Ascending aorta (tissue), 2 donors: ENCODE measurements around the gene PARN. TPM values are rescaled to one million over a fixed set of nuclear protein-coding genes. Genes with fewer than 3 reads are reported as not detected.

ENCODE experiments used
- DNase-seq, 2 donors: peaks; one replicate each; pipeline ENCODE4 v3.0.0-alpha.2; 2019; ENCODE audit warnings: low spot score in 2 of 2
- H3K27ac ChIP-seq, 2 donors: fragments of 200-600 bp; sonication (generic); one replicate each; pipeline ENCODE4 v1.5.1; 2016 to 2017; ENCODE audit warnings: mild to moderate bottlenecking in 1 of 2
- H3K27me3 ChIP-seq: fragments of 200-600 bp; sonication (generic); one replicate; pipeline ENCODE4 v1.5.1; 2017
- H3K36me3 ChIP-seq, 2 donors: fragments of 200-600 bp; sonication (generic); one replicate each; pipeline ENCODE4 v1.5.1; 2016
- H3K4me1 ChIP-seq, 2 donors: fragments of 200-600 bp; sonication (generic); one replicate each; pipeline ENCODE4 v1.5.1; 2016 to 2017; ENCODE audit warnings: mild to moderate bottlenecking in 1 of 2
- H3K4me3 ChIP-seq, 2 donors: fragments of 200-600 bp; sonication (generic); one replicate each; pipeline ENCODE4 v1.5.1; 2016 to 2017; ENCODE audit warnings: mild to moderate bottlenecking in 1 of 2
- H3K9me3 ChIP-seq, 2 donors: fragments of 200-600 bp; sonication (generic); one replicate each; pipeline ENCODE4 v1.5.1; 2016
- CTCF ChIP-seq, 3 experiments: fragments of 200-600 bp in 2 of 3; fragments of 450-650 bp in 1 of 3; sonication (generic) in 2 of 3; IDR thresholded peaks; one replicate each; pipeline ENCODE4 v1.5.1; 2016 to 2019; ENCODE audit warnings: antibody characterized with exemption in 3 of 3, mild to moderate bottlenecking in 1 of 3, moderate library complexity in 1 of 3
- intact Hi-C: fragments of 100-400 bp; cut with DNase I; formaldehyde crosslinking; loops from one replicate; pipeline ENCODE4 v1.15.1; 2023
- total RNA-seq: library from RNA; depleted of rRNA; stranded (reverse); fragments of >200 nt; gene quantifications from one replicate; pipeline ENCODE4 v1.1.0, GENCODE V29; 2016

The PARN gene
- total RNA-seq, 1 donor from 2014 or later: 3.8 TPM

GRCh38 chr16:14564861-14565687 is 65.0 kb downstream of the PARN start:
- Histone ChIP-seq H3K36me3 (peaks cover 0 to 3% of the 10 kb centered on the region in 2 donors), H3K27ac (no peak overlapping the region), H3K27me3 (no peaks in the 10 kb centered on the region), H3K4me3 (no peak overlapping the region), H3K9me3 (no peaks in the 10 kb centered on the region), H3K4me1 (peaks cover 0 to 7% of the 10 kb centered on the region in 2 donors)
- TF ChIP-seq CTCF (IDR thresholded peaks at IDR 0.05): no peak
- intact Hi-C loops: no loop called here
- no peak for DNase-seq

- H3K4me3 ChIP-seq: no peak overlapping the region
- no peak for DNase-seq
- intact Hi-C loops: no loop called here
- TF ChIP-seq CTCF (IDR thresholded peaks at IDR 0.05): no peak
- H3K27me3 ChIP-seq: no peaks in the 10 kb centered on the region
- H3K4me1 ChIP-seq: peaks cover 0 to 7% of the 10 kb centered on the region in 2 donors
- H3K27ac ChIP-seq: peak overlapping the region in 1 of 2 donors; percentile 7
- H3K36me3 ChIP-seq: peaks cover 0 to 3% of the 10 kb centered on the region in 2 donors
- H3K9me3 ChIP-seq: no peaks in the 10 kb centered on the region
Observed at GRCh38 chr16:14564323-14564722, 65.7 kb downstream of the PARN start.

GRCh38 chr16:14562691-14563491 is 67.2 kb downstream of the PARN start:
- Histone ChIP-seq H3K27me3 (no peaks in the 10 kb centered on the region), H3K9me3 (no peaks in the 10 kb centered on the region), H3K4me3 (no peak overlapping the region), H3K4me1 (peaks cover 0 to 7% of the 10 kb centered on the region in 2 donors), H3K27ac (no peak overlapping the region), H3K36me3 (peaks cover 0 to 4% of the 10 kb centered on the region in 2 donors)
- intact Hi-C loops: no loop called here
- no peak for DNase-seq
- peak in 2 of 3 experiments; percentile 13 to 20 for TF ChIP-seq CTCF (IDR thresholded peaks at IDR 0.05)

GRCh38 chr16:14560523-14560922 is 69.5 kb downstream of the PARN start:
- no peak for DNase-seq
- Histone ChIP-seq H3K36me3 (peaks cover 0 to 8% of the 10 kb centered on the region in 2 donors), H3K9me3 (no peaks in the 10 kb centered on the region), H3K27ac (no peak overlapping the region), H3K27me3 (no peaks in the 10 kb centered on the region), H3K4me1 (peaks cover 0 to 5% of the 10 kb centered on the region in 2 donors), H3K4me3 (no peak overlapping the region)
- intact Hi-C loops: no loop called here
- TF ChIP-seq CTCF (IDR thresholded peaks at IDR 0.05): no peak

- intact Hi-C loops: no loop called here
- H3K4me3 ChIP-seq: no peak overlapping the region
- no peaks in the 10 kb centered on the region for H3K27me3 ChIP-seq
- peak overlapping the region in 1 of 2 donors; percentile 28 for H3K27ac ChIP-seq
- H3K36me3 ChIP-seq: peaks cover 0 to 8% of the 10 kb centered on the region in 2 donors
- no peaks in the 10 kb centered on the region for H3K9me3 ChIP-seq
- no peak for DNase-seq
- peaks cover 0 to 3% of the 10 kb centered on the region in 2 donors for H3K4me1 ChIP-seq
- no peak for TF ChIP-seq CTCF (IDR thresholded peaks at IDR 0.05)
Observed at GRCh38 chr16:14559809-14560241, 70.2 kb downstream of the PARN start.
